Measurements from ENCODE around the gene EEF1AKMT1.
"Not testable (repeated sequence)": the region's sequence is repeated elsewhere in the genome, so short reads cannot be mapped to it uniquely, and the experiment has no call there.

EEF1AKMT1 gene

DNA sequence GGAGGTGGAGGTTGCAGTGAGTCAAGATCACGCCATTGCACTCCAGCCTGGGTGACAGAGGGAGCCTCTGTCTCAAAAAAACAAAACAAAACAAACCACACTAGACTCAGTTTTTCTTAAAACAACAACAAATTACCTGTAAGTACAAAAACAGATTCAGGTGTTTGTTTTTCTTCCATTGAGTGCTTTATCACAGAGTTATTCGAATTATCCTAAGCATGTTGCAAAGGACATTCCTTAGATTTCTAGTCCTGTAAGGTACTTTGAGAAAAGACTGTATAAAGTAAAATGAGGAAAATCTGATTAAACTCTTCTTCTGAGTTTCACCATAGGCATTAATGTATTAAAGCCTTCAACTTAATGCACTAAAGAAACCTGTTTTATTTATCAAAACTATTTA lies 2.2 kb upstream of the EEF1AKMT1 start:
- DNase-seq = no peak

DNA sequence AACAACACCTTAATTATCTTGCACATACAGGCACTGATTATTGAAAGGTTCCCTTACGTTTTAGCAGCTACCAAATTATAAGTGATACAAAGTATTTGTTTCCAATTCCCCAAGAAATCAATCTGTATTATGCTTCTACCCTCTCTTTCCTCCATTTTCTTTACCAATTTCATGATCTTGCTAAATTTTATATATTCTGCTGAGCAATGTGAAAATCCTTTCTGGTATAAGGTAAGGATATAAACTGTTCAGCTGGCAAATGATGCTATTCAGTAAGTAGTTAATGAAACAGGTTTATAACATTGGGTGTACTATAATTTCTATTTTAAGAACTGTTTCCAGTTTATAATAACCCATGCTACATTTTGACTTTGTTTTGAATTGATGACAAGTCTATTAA lies 985 bp upstream of the EEF1AKMT1 start:
- no peak for DNase-seq

DNA sequence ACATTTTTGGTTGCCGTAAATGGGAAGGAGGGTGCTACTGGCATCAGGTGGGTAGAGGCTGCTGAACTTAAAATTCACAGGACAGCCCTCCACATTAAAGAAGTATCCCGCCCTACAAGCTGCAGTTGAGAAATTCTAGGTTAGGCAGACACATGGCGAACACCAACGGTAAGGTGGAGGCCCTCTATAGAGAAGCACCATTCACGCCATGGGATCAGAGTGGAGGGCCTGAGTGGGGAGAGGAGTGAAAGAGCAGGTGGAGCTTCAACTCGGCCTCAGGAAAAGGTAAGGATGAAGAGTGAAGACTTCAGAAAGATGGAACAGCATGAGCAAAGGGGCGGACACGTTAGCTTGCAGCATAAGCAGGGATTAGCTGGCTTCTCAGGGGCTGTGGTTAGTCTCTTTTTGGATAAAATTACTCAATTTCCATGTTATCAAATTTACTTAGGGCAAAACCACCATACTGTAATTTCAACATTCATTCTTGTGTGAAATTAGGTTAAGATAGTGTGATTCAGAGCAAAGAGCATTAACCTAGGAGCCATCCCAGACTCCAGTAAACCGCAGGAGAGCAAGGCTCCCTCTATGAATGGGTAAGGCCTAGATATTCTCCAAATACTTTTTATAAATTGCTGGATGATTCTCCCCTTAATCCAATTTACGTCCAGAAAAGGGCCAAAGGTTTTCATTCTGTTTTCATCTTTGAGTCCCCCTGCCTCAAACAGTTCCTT lies 1.2 kb downstream of the EEF1AKMT1 start:
- DNase-seq = no peak

- no peak for DNase-seq
These were observed 3.9 kb downstream of the EEF1AKMT1 start for GRCh38 chr13:20769834-20770233.

DNA sequence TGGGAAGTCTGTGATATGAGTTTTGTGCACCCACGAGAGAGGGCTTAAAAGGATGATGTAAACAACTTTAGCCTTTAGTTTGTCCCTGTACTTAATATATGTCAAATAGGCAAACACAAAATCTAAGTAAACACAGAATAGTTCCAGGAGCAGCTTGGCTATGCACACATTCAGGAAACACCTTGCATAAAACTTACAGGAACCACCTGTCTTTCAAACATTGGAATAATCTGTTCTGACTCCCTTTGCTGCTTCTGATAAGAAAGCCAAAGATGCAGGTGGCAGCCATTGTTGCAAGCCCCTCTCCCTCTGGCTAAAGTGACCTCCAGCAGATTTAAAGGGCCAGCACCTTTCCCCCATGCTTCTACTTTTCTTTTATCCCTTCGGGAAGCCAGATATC lies 4.7 kb downstream of the EEF1AKMT1 start:
- DNase-seq = no peak

DNA sequence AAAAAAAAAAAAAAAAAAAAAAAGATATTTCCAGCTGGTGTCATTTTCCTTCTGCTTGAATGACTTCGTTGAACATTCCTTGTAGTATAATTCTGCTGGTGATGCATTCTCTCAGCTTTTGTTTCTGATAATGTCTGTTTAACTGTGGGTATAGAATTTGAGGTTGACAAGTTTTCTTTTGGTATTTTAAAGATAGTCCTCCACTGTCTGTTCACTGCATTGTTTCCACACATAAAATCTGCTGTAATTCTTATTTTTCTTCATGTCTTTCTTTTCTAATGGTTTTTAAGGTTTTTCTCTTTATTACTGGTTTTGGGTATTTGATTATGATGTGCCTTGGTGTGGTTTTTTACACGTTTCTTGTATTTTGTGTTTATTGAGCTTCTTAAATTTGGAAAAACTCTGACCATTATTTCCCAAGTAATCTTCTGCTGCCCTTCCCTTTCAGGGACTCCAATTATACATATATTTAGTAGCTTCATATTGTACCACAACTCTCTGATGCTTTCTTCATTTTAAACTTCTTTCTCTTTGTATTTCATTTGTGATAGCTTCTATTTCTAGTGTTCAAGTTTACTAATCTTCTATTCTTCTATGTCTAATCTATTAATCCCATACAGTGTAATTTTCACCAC lies 6.3 kb downstream of the EEF1AKMT1 start:
- DNase-seq = no peak

- no peak for DNase-seq
These were observed 12.9 kb downstream of the EEF1AKMT1 start for GRCh38 chr13:20760872-20761271.

DNA sequence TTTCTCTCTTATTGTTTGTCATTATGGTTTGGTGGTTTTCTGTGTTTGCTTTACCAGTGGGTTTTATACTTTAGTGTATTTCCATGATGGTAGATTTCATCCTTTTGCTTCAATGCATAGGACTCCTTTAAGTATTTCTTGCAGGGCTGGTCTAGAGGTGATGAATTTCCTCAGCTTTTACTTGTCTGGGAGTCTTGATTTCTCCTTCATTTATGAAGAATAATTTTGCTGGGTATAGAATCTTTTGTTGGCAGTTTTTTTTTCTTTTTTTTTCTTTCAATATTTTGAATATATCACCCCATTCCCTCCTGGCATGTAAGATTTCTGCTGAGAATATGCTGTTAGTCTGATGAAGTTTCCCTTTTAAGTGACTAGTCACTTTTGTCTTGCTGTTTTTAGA lies 19.8 kb downstream of the EEF1AKMT1 start:
- no peak for DNase-seq

DNA sequence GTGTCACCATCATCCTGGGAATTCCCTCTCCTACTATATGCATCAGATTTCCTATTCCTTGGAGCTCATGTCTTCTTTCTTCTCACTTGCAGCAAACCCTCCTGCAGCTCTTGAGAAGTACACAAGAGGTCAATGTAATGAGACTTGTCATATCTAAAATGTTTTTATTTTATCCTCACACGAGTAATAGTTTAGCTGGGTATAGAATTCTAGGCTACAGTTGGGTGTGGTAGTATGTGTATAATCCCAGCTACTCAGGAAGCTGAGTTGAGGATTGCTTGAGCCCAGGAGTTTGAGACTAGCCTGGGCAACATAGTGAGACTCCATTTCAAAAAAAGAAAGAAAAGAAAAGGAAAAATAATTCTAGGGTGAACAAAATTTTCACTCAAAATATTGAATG lies 24.4 kb downstream of the EEF1AKMT1 start:
- no peak for DNase-seq

DNA sequence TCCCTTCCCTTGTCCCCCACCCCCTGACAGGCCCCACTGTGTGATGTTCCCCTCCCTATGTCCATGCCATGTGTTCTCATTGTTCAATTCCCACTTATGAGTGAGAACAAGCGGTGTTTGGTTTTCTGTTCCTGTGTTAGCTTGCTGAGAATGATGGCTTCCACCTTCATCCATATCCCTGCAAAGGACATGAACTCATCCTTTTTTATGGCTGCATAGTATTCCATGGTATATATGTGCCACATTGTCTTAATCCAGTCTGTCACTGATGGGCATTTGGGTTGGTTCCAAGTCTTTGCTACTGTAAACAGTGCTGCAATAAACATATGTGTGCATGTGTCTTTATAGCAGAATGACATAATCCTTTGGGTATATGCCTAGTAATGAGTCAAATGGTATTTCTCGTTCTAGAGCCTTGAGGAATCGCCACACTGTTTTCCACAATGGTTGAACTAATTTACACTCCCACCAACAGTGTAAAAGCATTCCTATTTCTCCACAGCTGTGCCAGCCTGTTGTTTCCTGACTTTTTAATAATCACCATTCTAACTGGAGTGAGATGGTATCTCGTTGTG lies 29.8 kb downstream of the EEF1AKMT1 start:
- not testable (repeated sequence) for DNase-seq

DNA sequence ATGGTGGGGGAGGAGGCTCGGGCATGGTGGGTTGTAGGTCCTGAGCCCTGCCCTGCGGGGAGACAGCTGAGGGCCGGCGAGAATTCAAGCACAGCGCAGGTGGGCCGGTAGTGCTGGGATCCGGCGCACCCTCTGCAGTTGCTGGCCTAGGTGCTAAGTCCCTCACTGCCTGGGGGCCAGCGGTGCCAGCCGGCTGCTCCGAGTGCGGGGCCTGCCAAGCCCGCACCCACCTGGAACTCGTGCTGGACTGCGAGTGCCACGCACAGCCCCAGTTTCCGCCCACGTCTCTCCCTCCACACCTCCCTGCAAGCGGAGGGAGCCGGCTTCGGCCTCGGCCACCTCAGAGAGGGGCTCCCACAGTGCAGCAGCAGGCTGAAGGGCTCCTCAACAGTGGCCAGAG lies 33.7 kb downstream of the EEF1AKMT1 start:
- no peak for DNase-seq

DNA sequence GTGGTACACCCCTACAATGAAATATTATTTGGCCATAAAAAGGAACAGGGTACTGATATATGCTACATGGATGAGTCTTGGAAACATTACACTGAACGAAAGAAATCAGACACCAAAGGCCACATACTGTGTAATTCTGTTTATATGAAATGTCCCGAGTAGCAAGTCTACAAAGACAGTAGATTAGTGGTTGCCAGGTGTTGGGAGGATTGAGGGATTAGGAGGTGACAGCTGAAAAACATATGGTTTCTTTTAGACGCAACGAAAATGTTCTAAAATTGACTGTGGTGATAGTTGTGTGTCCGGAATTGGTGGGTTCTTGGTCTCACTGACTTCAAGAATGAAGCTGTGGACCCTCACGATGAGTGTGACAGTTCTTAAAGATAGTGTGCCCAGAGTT lies 35.1 kb downstream of the EEF1AKMT1 start:
- no peak for DNase-seq

- no peak for DNase-seq
These were observed 43.9 kb downstream of the EEF1AKMT1 start for GRCh38 chr13:20729633-20730585.

DNA sequence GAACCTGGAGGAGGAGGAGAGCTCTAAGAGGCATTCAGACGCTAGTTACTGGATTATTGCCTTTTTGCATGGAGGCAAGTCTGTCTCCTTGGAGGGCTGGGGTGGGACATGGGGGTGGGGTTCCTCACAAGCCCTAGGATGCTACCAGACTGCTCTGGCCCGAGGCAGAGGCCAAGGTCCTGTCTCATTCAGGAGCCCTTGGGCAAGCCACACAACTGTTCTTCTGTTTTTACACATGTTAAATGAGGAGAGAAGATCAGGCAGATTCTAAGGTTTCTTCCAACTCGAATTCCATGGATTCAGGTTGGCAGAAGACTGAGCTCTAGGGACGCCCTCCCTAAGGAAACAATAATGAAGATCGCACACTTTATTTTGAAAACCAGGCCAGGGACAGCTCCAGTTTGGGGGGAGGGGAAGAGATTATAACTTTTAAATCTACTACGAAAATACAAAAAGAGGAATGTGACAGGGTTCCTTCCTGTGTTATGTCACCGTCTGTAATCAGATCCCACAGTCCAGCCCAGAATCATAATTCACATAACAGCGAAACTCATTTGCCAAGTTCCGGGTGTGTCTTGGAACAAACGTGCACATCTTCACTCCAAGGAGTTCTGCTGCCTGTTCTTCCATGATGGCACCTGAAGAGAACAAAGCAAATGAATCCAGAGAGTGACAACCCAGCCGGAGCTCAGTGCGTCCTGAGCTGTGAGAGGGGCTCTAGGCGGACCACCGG lies 45.0 kb downstream of the EEF1AKMT1 start:
- DNase-seq = no peak

- DNase-seq = no peak
These were observed 45.9 kb downstream of the EEF1AKMT1 start for GRCh38 chr13:20727856-20728255.

- no peak for DNase-seq
These were observed 52.1 kb downstream of the EEF1AKMT1 start for GRCh38 chr13:20721454-20722357.

DNA sequence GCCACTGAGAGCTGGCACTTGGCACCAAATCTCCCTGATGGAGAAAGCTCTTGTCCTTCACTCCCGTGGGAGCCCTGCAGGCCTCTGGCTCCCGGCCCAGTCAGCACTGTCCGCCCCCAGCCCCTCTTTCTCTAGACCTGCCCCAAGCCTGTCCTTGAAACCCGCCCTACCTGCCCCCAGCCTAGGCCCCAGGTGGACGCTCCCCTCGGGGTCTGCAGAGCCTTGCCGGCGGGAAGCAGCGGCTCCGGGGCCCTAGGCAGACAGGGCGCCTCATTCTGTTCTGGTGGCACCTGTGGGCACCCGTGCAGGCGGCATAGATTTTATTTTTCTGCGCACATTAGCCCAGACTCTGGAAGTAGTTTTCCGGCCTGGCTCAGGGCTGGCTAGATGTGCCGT lies 52.7 kb downstream of the EEF1AKMT1 start:
- DNase-seq = no peak

DNA sequence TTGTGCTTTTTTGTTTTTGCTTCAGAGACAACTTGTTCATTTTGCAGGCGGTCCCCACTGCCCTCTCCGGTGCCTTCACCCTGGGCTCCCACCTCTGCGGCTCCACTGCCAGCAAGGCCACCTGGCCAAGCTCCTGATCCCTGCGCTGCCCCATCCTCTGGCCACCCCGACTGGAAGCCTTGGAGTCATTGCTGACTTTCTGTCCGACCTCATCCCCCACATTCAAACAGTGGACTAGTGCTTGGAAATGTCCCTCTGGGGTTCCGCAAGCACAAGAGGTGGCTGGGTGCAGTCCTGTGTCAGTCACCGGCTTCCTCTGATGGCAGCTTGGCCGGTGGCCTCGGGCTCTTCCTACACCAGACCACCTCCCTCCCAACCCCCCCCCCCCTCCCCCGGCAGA lies 53.3 kb downstream of the EEF1AKMT1 start:
- no peak for DNase-seq

DNA sequence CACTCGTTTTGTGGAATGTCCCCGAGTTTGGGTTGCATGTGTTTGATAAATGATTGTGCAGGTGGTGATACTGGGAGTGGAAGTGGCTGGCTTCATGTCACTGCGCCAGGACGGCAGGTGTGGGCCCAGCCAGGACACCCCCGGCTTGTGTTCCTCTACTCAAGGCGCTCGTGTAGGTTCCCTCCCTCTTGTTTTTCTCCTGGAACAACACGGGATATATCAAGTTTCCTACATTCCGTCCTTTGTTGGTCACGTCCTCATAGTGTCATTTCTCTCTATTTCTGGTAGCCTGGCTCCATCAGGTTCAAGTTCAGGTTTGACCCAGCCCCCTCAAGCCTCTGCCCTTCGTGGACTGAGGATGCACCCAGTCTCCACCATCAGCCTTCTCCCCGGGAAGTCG lies 54.0 kb downstream of the EEF1AKMT1 start:
- no peak for DNase-seq

- DNase-seq = no peak
These were observed 54.7 kb downstream of the EEF1AKMT1 start for GRCh38 chr13:20718958-20719566.

Data from activated effector memory CD4-positive, alpha-beta T cell treated with anti-CD3 and anti-CD28 coated beads, Interleukin-2, amount 50 U/mL, for 16 hours (primary cell).